Fibroblast of lung (primary cell): Measurements from ENCODE around the gene CLEC18B. TPM values are rescaled to one million over a fixed set of nuclear protein-coding genes. Genes with fewer than 3 reads are reported as not detected.
"Not testable (repeated sequence)": the region's sequence is repeated elsewhere in the genome, so short reads cannot be mapped to it uniquely, and the experiment has no call there.

Experiments used
- DNase-seq, 2 donors: peaks; one replicate each; pipeline versions ENCODE4 v3.0.0 to v3.0.0-alpha.2; 2010; ENCODE audit warnings: low read depth in 2 of 2
- H2AFZ ChIP-seq: 2 replicates; pipeline ENCODE4 v1.5.1; 2012; ENCODE audit warnings: low read length, control low read depth, inconsistent platforms
- H3K27ac ChIP-seq: 2 replicates; pipeline ENCODE4 v1.5.1; 2011; ENCODE audit warnings: low read length, control low read depth; ENCODE audit not compliant: insufficient read depth
- H3K27me3 ChIP-seq: 2 replicates; pipeline ENCODE4 v1.5.1; 2011; ENCODE audit warnings: mild to moderate bottlenecking, low read length; ENCODE audit not compliant: control insufficient read depth, insufficient read depth
- H3K36me3 ChIP-seq: 2 replicates; pipeline ENCODE4 v1.5.1; 2011; ENCODE audit warnings: low read length; ENCODE audit not compliant: control insufficient read depth, insufficient read depth
- H3K4me1 ChIP-seq: 2 replicates; pipeline ENCODE4 v1.5.1; 2011; ENCODE audit warnings: low read length; ENCODE audit not compliant: control insufficient read depth, insufficient read depth; ENCODE audit errors: extremely low read depth
- H3K4me2 ChIP-seq: 2 replicates; pipeline ENCODE4 v1.5.1; 2011; ENCODE audit warnings: low read length, control low read depth; ENCODE audit not compliant: insufficient read depth; ENCODE audit errors: extremely low read depth
- H3K4me3 ChIP-seq, 4 experiments: fragments of 200-600 bp in 1 of 4; sonication (generic) in 1 of 4; replicated peaks in 1 of 4; 2 replicates each; pipeline ENCODE4 v1.5.1; 2011 to 2016; ENCODE audit warnings: low read length in 4 of 4, low read depth in 3 of 4, mild to moderate bottlenecking in 3 of 4, control low read depth in 2 of 4, inconsistent platforms in 1 of 4, mixed read lengths in 1 of 4; ENCODE audit not compliant: insufficient read depth in 1 of 4; ENCODE audit errors: control extremely low read depth in 1 of 4
- H3K79me2 ChIP-seq: 2 replicates; pipeline ENCODE4 v1.5.1; 2012; ENCODE audit warnings: mild to moderate bottlenecking, low read length, inconsistent platforms; ENCODE audit not compliant: control insufficient read depth, insufficient read depth
- H3K9ac ChIP-seq: 2 replicates; pipeline ENCODE4 v1.5.1; 2011; ENCODE audit warnings: mild to moderate bottlenecking, low read length, control low read depth; ENCODE audit not compliant: insufficient read depth
- H3K9me3 ChIP-seq: 2 replicates; pipeline ENCODE4 v1.5.1; 2012; ENCODE audit warnings: low read depth, low read length; ENCODE audit not compliant: control insufficient read depth, insufficient read depth
- H4K20me1 ChIP-seq: 2 replicates; pipeline ENCODE4 v1.5.1; 2011; ENCODE audit warnings: low read length; ENCODE audit not compliant: control insufficient read depth, insufficient read depth; ENCODE audit errors: extremely low read depth
- polyA plus RNA-seq, 2 donors: library from polyadenylated mRNA; depleted of rRNA in 1 of 2; stranded (reverse) in 1 of 2; unstranded in 1 of 2; fragments of >200 nt; gene quantifications; 2 replicates each; pipeline ENCODE4 v1.2.1, GENCODE V29; 2011 to 2012; ENCODE audit warnings: missing spikeins in 1 of 2
- total RNA-seq: library from RNA; depleted of rRNA; stranded (reverse); fragments of >200 nt; gene quantifications from 2 replicates; pipeline ENCODE4 v1.2.1, GENCODE V29; 2014

CLEC18B gene
- total and polyA plus RNA-seq, 2 donors (not counting 1 experiment from before 2014, with no cell fraction given) = 0.15 to 0.83 TPM

DNA sequence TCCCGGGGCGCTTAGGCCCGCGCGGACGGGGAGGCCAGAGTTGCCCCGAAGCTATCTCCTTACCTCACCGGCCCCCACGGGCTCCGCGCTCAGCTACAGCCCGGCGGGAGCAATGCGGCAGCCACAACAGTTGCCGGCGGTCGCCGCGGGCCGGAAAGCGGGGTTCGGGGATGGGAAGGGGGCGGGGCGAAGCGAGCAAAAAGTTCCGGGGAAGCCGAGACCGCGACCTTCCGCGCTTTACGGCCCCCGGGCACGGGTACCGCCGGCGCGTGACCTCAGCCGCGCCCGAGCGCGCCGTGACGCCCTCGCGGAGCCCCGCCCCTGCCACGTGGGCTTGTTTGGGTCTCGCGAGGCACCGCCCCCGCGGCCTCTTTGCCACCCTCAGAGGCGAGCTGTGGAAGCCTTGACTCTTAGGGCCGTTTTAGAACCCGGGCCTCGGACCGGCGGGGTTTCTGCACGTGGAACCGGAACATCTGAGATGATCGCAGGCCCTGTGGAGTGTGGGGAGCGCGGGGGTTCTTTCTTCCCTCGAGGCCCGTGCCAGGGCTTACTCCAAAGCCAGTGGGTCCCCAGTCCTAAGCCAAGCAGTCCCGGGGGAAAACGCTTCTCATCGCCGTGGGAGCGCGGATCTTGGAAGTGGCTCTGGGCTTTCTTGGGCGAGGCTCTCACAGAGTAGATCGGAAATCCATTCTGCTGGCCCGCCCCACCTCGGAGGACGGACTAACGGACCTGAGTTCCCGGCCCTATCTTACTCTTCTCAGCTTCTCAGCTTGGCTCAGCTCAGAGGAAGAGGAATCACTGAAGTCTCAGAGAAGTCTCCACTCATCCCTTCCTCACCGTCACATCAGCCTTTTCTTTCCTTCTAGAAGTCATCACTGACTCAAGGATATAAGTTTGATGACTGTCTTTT is 53.0 kb downstream of the CLEC18B start:
- Histone ChIP-seq H3K9ac (peak overlapping the region; percentile 78), H3K79me2 (peaks cover 32% of the 10 kb centered on the region), H3K4me3 (peak overlapping the region; percentile 64 to 92 (median 90)), H2AFZ (peak overlapping the region; percentile 92), H3K27ac (peak overlapping the region; percentile 79), H3K4me2 (peak overlapping the region; percentile 88)
- peak; percentile 93 to 95 for DNase-seq
- H3K36me3 ChIP-seq, H3K4me1 ChIP-seq, H4K20me1 ChIP-seq, H3K27me3 ChIP-seq, H3K9me3 ChIP-seq: not testable (repeated sequence)

DNA sequence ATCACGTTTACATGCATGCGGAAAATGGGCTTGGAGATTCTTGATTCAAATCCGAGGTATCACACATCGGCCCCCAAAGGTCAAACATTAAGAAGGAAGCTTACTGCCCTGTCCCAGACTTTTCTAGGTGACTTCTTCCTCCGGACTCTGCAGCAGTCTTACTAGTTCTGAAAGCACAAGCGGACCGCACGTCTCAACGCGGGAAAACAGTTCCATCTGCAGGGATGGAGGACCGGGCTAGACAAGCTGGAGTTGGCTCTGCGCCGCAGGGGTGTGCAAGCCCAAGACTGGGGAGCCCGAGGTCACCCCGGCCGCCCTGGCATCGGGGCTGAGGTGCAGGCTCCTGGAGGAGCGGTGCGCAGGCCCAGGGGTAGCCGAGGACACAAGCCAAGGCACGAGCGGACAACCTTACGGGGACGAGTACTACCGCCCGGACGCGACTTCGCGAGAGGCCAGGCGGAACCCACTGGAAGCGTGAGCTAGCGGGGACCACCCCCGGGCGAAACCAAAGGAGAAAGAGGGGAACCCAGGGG is 53.7 kb downstream of the CLEC18B start:
- not testable (repeated sequence) for H3K36me3 ChIP-seq, H3K27me3 ChIP-seq, H3K9me3 ChIP-seq, H4K20me1 ChIP-seq, H3K4me1 ChIP-seq
- Histone ChIP-seq H3K9ac (peak overlapping the region; percentile 78), H2AFZ (peak overlapping the region; percentile 88), H3K4me2 (peak overlapping the region; percentile 79), H3K79me2 (peaks cover 33% of the 10 kb centered on the region), H3K27ac (peak overlapping the region; percentile 79), H3K4me3 (peak overlapping the region; percentile 64 to 92 (median 90))
- peak; percentile 33 to 38 for DNase-seq

- not testable (repeated sequence) for H3K9ac ChIP-seq, DNase-seq, H3K9me3 ChIP-seq, H3K27me3 ChIP-seq, H3K27ac ChIP-seq, H3K4me2 ChIP-seq, H3K4me3 ChIP-seq, H3K36me3 ChIP-seq, H4K20me1 ChIP-seq, H2AFZ ChIP-seq, H3K4me1 ChIP-seq
- H3K79me2 ChIP-seq = peaks cover 26% of the 10 kb centered on the region
Measured at GRCh38 chr16:74361646-74362610, 59.4 kb downstream of the CLEC18B start.

Other genes with a start within 250 kb of the CLEC18B start
- gene PSMD7, start 124.7 kb downstream of the CLEC18B start, total RNA-seq = 62.9 and 65.9 TPM in 2 replicates
- 193 and 196 TPM in 2 replicates for gene PSMD7, start 124.7 kb downstream of the CLEC18B start, polyA plus RNA-seq
- gene NPIPB15, start 45.2 kb downstream of the CLEC18B start, total RNA-seq = 0.26 TPM in 1 of 2 replicates, not detected in the other
- 1.9 TPM in 1 of 2 replicates, not detected in the other for gene NPIPB15, start 45.2 kb downstream of the CLEC18B start, polyA plus RNA-seq
- gene GLG1, start 185.6 kb upstream of the CLEC18B start, total RNA-seq = 97.6 and 138 TPM in 2 replicates
- gene GLG1, start 185.6 kb upstream of the CLEC18B start, polyA plus RNA-seq = 150 and 176 TPM in 2 replicates
- gene RFWD3, start 245.4 kb upstream of the CLEC18B start, total RNA-seq = 9.2 and 12.9 TPM in 2 replicates
- 15.2 and 28.4 TPM in 2 replicates for gene RFWD3, start 245.4 kb upstream of the CLEC18B start, polyA plus RNA-seq